ENCODE measurements around the gene CIDEB. TPM values are rescaled to one million over a fixed set of nuclear protein-coding genes. Genes with fewer than 3 reads are reported as not detected.

The CIDEB gene
- total RNA-seq, 1 experiment from 2014 or later: 9.9 TPM

DNA sequence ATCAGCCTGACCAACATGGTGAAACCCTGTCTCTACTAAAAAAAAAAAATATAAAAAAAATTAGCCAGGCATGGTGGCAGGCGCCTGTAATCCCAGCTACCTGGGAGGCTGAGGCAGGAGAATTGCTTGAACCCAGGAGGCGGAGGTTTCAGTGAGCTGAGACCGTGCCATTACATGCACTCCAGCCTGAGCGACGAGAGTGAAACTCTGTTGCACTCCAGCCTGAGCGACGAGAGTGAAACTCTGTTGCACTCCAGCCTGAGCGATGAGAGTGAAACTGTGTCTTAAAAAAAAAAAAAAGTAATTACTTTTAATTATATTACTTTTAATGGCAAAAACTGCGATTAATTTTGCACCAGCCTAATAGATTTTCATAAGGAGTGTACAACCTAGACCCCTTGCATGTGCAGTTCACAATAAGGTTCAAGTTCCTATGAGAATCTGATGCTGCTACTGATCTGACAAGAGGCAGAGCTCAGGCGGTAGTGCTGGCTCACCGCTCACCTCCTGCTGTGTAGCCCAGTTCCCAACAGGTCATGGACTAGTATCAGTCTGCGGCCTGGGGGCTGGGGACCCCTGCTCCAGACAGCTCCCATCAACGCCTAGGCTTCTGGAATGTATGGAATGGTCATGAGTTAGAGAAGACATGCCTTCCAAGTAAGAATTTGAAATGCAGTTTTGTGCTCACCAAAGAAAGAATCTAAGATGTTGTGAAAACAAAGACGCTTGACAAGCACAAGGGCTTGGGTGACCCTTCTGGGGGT is 13.6 kb upstream of the CIDEB start:
- Histone ChIP-seq H3K36me3 (ENCODE audit: insufficient read depth, low read length) (no peaks in the 10 kb centered on the region), H3K79me2 (ENCODE audit: low read length) (no peaks in the 10 kb centered on the region), H3K4me3 (ENCODE audit: low read length) (no peak overlapping the region), H2AFZ (ENCODE audit: low read length) (no peak overlapping the region), H3K27ac (ENCODE audit: low read length) (no peak overlapping the region), H3K9me2 (replicated peaks; ENCODE audit: insufficient read depth, low read length) (no peaks in the 10 kb centered on the region), H3K27me3 (ENCODE audit: low read length) (no peaks in the 10 kb centered on the region), H4K20me1 (ENCODE audit: insufficient read depth, low read depth, low read length) (peaks cover 8% of the 10 kb centered on the region; the same call in 1 of the 2 replicates), H3K4me2 (ENCODE audit: low read depth, low read length, poor library complexity, severe bottlenecking) (no peak overlapping the region), H3K9me3 (ENCODE audit: low read length) (no peaks in the 10 kb centered on the region), H3K9ac (ENCODE audit: low read length) (no peak overlapping the region), H3K4me1 (ENCODE audit: low read length) (no peaks in the 10 kb centered on the region)
- no peak for DNase-seq

- no peak overlapping the region for H3K9ac ChIP-seq (ENCODE audit: low read length)
- H4K20me1 ChIP-seq (ENCODE audit: insufficient read depth, low read depth, low read length): peaks cover 8% of the 10 kb centered on the region; the same call in 1 of the 2 replicates
- no peak overlapping the region for H3K4me3 ChIP-seq (ENCODE audit: low read length)
- H3K36me3 ChIP-seq (ENCODE audit: insufficient read depth, low read length): no peaks in the 10 kb centered on the region
- no peaks in the 10 kb centered on the region for H3K9me3 ChIP-seq (ENCODE audit: low read length)
- no peak for DNase-seq
- no peaks in the 10 kb centered on the region for H3K27me3 ChIP-seq (ENCODE audit: low read length)
- H3K79me2 ChIP-seq (ENCODE audit: low read length): no peaks in the 10 kb centered on the region
- peaks cover 7% of the 10 kb centered on the region for H3K4me1 ChIP-seq (ENCODE audit: low read length)
- H3K27ac ChIP-seq (ENCODE audit: low read length): no peak overlapping the region
- H3K4me2 ChIP-seq (ENCODE audit: low read depth, low read length, poor library complexity, severe bottlenecking): no peak overlapping the region
- no peaks in the 10 kb centered on the region for H3K9me2 ChIP-seq (replicated peaks; ENCODE audit: insufficient read depth, low read length)
- H2AFZ ChIP-seq (ENCODE audit: low read length): no peak overlapping the region
Measured at GRCh38 chr14:24317141-24317928, 9.6 kb upstream of the CIDEB start.

DNA sequence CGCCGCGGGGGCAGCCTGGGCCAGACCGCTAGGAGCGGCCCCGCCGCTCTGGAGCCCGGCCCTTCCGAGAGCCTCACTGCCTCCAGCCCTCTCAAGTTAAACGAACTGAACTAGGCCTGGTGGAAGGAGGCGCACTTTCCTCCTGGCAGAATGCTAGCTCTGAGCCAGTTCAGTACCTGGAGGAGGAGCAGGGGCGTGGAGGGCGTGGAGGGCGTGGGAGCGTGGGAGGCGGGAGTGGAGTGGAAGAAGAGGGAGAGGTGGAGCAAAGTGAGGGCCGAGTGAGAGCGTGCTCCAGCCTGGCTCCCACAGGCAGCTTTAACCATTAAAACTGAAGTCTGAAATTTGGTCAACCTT is 8.8 kb upstream of the CIDEB start:
- H3K79me2 ChIP-seq (ENCODE audit: low read length): peaks cover 4% of the 10 kb centered on the region; the same call in 1 of the 2 replicates
- H3K36me3 ChIP-seq (ENCODE audit: insufficient read depth, low read length): 0 out of 2 replicates have a peak, but pooled peaks cover 3% of the 10 kb centered on the region
- no peak overlapping the region for H3K27ac ChIP-seq (ENCODE audit: low read length)
- no peaks in the 10 kb centered on the region for H3K9me2 ChIP-seq (replicated peaks; ENCODE audit: insufficient read depth, low read length)
- no peak for DNase-seq
- H3K9me3 ChIP-seq (ENCODE audit: low read length): no peaks in the 10 kb centered on the region
- H3K9ac ChIP-seq (ENCODE audit: low read length): no peak overlapping the region
- no peak overlapping the region for H3K4me3 ChIP-seq (ENCODE audit: low read length)
- no peaks in the 10 kb centered on the region for H3K27me3 ChIP-seq (ENCODE audit: low read length)
- H3K4me2 ChIP-seq (ENCODE audit: low read depth, low read length, poor library complexity, severe bottlenecking): no peak overlapping the region
- H4K20me1 ChIP-seq (ENCODE audit: insufficient read depth, low read depth, low read length): peaks cover 8% of the 10 kb centered on the region; the same call in 1 of the 2 replicates
- H3K4me1 ChIP-seq (ENCODE audit: low read length): peaks cover 14% of the 10 kb centered on the region
- no peak overlapping the region for H2AFZ ChIP-seq (ENCODE audit: low read length)

GRCh38 chr14:24315807-24316596 is 8.2 kb upstream of the CIDEB start:
- peaks cover 4% of the 10 kb centered on the region; the same call in 1 of the 2 replicates for H3K79me2 ChIP-seq (ENCODE audit: low read length)
- no peak overlapping the region for H2AFZ ChIP-seq (ENCODE audit: low read length)
- no peaks in the 10 kb centered on the region for H3K9me2 ChIP-seq (replicated peaks; ENCODE audit: insufficient read depth, low read length)
- no peak overlapping the region for H3K9ac ChIP-seq (ENCODE audit: low read length)
- H3K4me1 ChIP-seq (ENCODE audit: low read length): peaks cover 14% of the 10 kb centered on the region
- peaks cover 8% of the 10 kb centered on the region; the same call in 1 of the 2 replicates for H4K20me1 ChIP-seq (ENCODE audit: insufficient read depth, low read depth, low read length)
- DNase-seq: no peak
- no peak overlapping the region for H3K27ac ChIP-seq (ENCODE audit: low read length)
- H3K9me3 ChIP-seq (ENCODE audit: low read length): no peaks in the 10 kb centered on the region
- H3K4me3 ChIP-seq (ENCODE audit: low read length): no peak overlapping the region
- 0 out of 2 replicates have a peak, but pooled peaks cover 3% of the 10 kb centered on the region for H3K36me3 ChIP-seq (ENCODE audit: insufficient read depth, low read length)
- no peak overlapping the region for H3K4me2 ChIP-seq (ENCODE audit: low read depth, low read length, poor library complexity, severe bottlenecking)
- H3K27me3 ChIP-seq (ENCODE audit: low read length): no peaks in the 10 kb centered on the region

DNA sequence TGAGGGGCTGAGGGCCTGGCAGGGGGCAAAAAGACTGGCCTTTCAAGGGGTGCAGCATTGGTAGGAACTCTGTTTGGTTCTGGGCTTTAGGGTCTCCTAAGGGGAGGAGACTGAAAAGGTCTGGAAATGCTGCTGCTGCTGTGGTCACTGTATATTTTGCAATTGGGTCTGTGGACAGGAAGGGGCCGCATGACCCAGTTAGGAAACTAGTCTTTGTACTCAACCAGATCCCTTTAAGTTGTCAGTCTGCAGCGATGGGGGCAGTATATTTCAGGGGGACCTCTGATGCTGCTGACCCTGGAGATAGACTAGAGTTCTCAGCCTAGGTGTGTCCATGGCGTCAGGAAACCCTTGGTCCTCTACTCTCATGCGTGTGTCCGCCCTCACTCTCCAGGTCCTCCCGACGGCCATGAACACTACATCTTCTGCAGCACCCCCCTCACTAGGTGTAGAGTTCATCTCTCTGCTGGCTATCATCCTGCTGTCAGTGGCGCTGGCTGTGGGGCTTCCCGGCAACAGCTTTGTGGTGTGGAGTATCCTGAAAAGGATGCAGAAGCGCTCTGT is 7.5 kb upstream of the CIDEB start:
- peaks cover 8% of the 10 kb centered on the region; the same call in 1 of the 2 replicates for H4K20me1 ChIP-seq (ENCODE audit: insufficient read depth, low read depth, low read length)
- H3K4me1 ChIP-seq (ENCODE audit: low read length): peaks cover 16% of the 10 kb centered on the region
- H3K9ac ChIP-seq (ENCODE audit: low read length): no peak overlapping the region

DNA sequence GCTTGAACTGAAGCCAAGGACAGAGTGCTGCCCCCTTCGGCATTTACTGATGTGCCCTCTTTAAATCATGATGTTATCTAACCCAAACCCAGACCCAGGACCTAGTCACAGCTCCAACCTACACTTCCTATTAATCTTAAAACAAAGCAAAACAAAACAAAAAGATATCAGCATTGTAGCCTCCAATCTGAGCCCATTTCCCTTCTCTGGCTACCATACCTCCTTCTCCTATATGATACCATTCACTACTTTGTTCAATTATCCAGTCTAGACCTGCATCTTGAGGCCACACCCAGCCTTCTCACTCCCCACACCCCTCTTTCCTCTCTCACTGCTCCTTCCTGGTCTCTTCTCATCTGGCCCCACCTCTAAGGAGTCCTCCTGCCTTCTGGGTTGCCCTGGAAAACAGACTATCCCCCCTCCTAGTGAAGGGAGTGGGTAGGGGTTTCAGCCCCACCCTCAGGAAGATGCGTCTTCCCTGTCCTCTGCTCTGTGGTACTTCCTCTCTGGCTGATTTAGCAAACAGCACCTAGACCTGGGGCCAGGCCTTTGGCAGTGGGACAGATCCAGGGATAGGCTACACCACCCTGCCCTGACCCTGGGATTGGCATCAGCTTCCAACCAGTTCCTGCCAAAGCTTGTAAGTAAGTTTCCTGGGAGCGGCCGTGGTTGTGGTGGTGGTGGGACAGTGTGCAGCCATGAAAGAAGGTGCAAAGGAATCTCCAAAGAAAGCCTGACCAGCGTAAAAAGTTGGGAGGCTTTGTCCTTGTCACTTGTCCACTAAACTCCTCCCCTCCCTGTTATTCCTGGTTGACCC is 6.8 kb upstream of the CIDEB start:
- Histone ChIP-seq H3K27ac (ENCODE audit: low read length) (no peak overlapping the region), H3K79me2 (ENCODE audit: low read length) (peaks cover 4% of the 10 kb centered on the region; the same call in 1 of the 2 replicates), H3K4me1 (ENCODE audit: low read length) (peaks cover 24% of the 10 kb centered on the region), H4K20me1 (ENCODE audit: insufficient read depth, low read depth, low read length) (peaks cover 8% of the 10 kb centered on the region; the same call in 1 of the 2 replicates), H3K9me3 (ENCODE audit: low read length) (no peaks in the 10 kb centered on the region), H3K4me3 (ENCODE audit: low read length) (no peak overlapping the region), H3K9ac (ENCODE audit: low read length) (no peak overlapping the region), H3K9me2 (replicated peaks; ENCODE audit: insufficient read depth, low read length) (no peaks in the 10 kb centered on the region), H2AFZ (ENCODE audit: low read length) (no peak overlapping the region), H3K4me2 (ENCODE audit: low read depth, low read length, poor library complexity, severe bottlenecking) (no peak overlapping the region), H3K27me3 (ENCODE audit: low read length) (no peaks in the 10 kb centered on the region), H3K36me3 (ENCODE audit: insufficient read depth, low read length) (0 out of 2 replicates have a peak, but pooled peaks cover 3% of the 10 kb centered on the region)
- DNase-seq: no peak

More for the DNA sequence above, 7.5 kb upstream of the CIDEB start:
- H3K9me3 ChIP-seq (ENCODE audit: low read length): no peaks in the 10 kb centered on the region
- H3K27ac ChIP-seq (ENCODE audit: low read length): no peak overlapping the region
- DNase-seq: no peak
- H3K36me3 ChIP-seq (ENCODE audit: insufficient read depth, low read length): 0 out of 2 replicates have a peak, but pooled peaks cover 3% of the 10 kb centered on the region
- H3K79me2 ChIP-seq (ENCODE audit: low read length): peaks cover 4% of the 10 kb centered on the region; the same call in 1 of the 2 replicates
- no peaks in the 10 kb centered on the region for H3K27me3 ChIP-seq (ENCODE audit: low read length)
- H3K4me3 ChIP-seq (ENCODE audit: low read length): no peak overlapping the region
- no peak overlapping the region for H2AFZ ChIP-seq (ENCODE audit: low read length)
- H3K4me2 ChIP-seq (ENCODE audit: low read depth, low read length, poor library complexity, severe bottlenecking): no peak overlapping the region
- no peaks in the 10 kb centered on the region for H3K9me2 ChIP-seq (replicated peaks; ENCODE audit: insufficient read depth, low read length)

DNA sequence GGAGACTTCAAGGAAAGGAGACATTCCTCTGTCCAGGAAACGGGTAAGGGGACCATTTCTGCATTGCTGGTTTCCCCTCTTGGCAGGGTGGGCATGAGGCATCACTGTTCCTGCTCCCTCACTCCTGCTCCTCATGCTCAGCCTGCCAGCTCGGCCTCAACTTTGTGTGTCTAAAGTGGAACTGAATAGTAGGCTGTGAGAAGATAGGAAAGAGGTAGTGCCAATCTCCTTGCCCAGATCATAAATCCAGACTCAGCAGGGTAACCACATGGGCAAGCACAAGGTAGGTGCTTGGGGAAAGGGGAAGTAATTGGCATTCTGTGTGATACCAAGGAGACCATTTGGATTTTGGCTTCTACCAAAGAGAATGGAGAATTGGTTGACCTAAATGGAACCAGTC is 6.1 kb upstream of the CIDEB start:
- Histone ChIP-seq H3K9me3 (ENCODE audit: low read length) (no peaks in the 10 kb centered on the region), H3K9ac (ENCODE audit: low read length) (no peak overlapping the region), H3K27ac (ENCODE audit: low read length) (no peak overlapping the region), H3K27me3 (ENCODE audit: low read length) (no peaks in the 10 kb centered on the region), H4K20me1 (ENCODE audit: insufficient read depth, low read depth, low read length) (peaks cover 8% of the 10 kb centered on the region; the same call in 1 of the 2 replicates), H3K4me3 (ENCODE audit: low read length) (no peak overlapping the region), H3K79me2 (ENCODE audit: low read length) (peaks cover 4% of the 10 kb centered on the region; the same call in 1 of the 2 replicates), H3K4me2 (ENCODE audit: low read depth, low read length, poor library complexity, severe bottlenecking) (no peak overlapping the region), H2AFZ (ENCODE audit: low read length) (no peak overlapping the region), H3K4me1 (ENCODE audit: low read length) (peaks cover 29% of the 10 kb centered on the region), H3K9me2 (replicated peaks; ENCODE audit: insufficient read depth, low read length) (no peaks in the 10 kb centered on the region), H3K36me3 (ENCODE audit: insufficient read depth, low read length) (peaks cover 10% of the 10 kb centered on the region; the same call in 1 of the 2 replicates)
- DNase-seq: no peak

All from Karpas-422 (cell line).